SW 1271 (cell line): ENCODE measurements around the gene LGMN.
"Not testable (repeated sequence)": the region's sequence is repeated elsewhere in the genome, so short reads cannot be mapped to it uniquely, and the experiment has no call there.

ENCODE experiments used
- DNase-seq, 2 experiments: peaks; one replicate each; lab custom pipeline; 2025; lab: John Stamatoyannopoulos, UW

The LGMN gene

GRCh38 chr14:92694807-92695206, 53.6 kb downstream of the LGMN start:
- no peak for DNase-seq

- no peak for DNase-seq
Observed at GRCh38 chr14:92693998-92694795, 54.2 kb downstream of the LGMN start.

- DNase-seq: no peak
Observed at GRCh38 chr14:92692822-92693226, 55.6 kb downstream of the LGMN start.

GRCh38 chr14:92690171-92691011, 58.0 kb downstream of the LGMN start:
- peak; percentile 23 to 63 for DNase-seq

GRCh38 chr14:92688434-92689375, 59.7 kb downstream of the LGMN start:
- DNase-seq: no peak

GRCh38 chr14:92687681-92688433, 60.6 kb downstream of the LGMN start:
- DNase-seq: no peak

GRCh38 chr14:92686900-92687427, 61.5 kb downstream of the LGMN start:
- no peak for DNase-seq

GRCh38 chr14:92686411-92686899, 62.0 kb downstream of the LGMN start:
- DNase-seq: no peak

- no peak for DNase-seq
Observed at GRCh38 chr14:92685784-92686355, 62.6 kb downstream of the LGMN start.

GRCh38 chr14:92684801-92685560, 63.4 kb downstream of the LGMN start:
- no peak for DNase-seq

- DNase-seq: no peak
Observed at GRCh38 chr14:92683041-92683440, 65.4 kb downstream of the LGMN start.

GRCh38 chr14:92680781-92681650, 67.4 kb downstream of the LGMN start:
- DNase-seq: peak in 1 of 2 experiments; percentile 27

- DNase-seq: not testable (repeated sequence)
Observed at GRCh38 chr14:92680330-92680729, 68.1 kb downstream of the LGMN start.

GRCh38 chr14:92679246-92679645, 69.2 kb downstream of the LGMN start:
- no peak for DNase-seq

- DNase-seq: no peak
Observed at GRCh38 chr14:92678766-92679165, 69.7 kb downstream of the LGMN start.

- DNase-seq: no peak
Observed at GRCh38 chr14:92677955-92678354, 70.5 kb downstream of the LGMN start.

- DNase-seq: no peak
Observed at GRCh38 chr14:92677087-92677668, 71.2 kb downstream of the LGMN start.

- DNase-seq: no peak
Observed at GRCh38 chr14:92676403-92677086, 71.9 kb downstream of the LGMN start.
